ENCODE measurements around the gene ITSN1.

ITSN1 gene

DNA sequence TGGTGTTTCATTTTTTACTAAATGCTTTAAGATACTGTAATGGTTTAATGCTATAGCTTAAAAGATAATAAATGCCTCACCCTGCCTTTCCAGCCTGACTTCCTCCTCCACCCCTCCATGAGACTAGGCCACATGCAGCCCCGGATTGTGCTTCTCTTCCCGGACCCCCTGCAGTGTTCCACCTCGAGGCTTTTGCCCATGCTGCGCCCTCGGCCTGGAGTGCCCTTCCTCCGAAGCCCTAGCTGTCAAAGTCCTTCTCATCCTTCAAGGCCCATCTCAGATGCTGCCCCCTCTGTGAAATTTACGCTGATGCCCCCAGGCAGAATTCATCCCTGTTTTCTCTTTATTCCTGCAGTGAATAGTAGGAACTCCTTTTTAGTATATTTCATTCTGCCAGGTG, 174.8 kb downstream of the ITSN1 start:
- H3K36me3 ChIP-seq = peaks cover 7% of the 10 kb centered on the region; the same call in 1 of the 2 replicates

DNA sequence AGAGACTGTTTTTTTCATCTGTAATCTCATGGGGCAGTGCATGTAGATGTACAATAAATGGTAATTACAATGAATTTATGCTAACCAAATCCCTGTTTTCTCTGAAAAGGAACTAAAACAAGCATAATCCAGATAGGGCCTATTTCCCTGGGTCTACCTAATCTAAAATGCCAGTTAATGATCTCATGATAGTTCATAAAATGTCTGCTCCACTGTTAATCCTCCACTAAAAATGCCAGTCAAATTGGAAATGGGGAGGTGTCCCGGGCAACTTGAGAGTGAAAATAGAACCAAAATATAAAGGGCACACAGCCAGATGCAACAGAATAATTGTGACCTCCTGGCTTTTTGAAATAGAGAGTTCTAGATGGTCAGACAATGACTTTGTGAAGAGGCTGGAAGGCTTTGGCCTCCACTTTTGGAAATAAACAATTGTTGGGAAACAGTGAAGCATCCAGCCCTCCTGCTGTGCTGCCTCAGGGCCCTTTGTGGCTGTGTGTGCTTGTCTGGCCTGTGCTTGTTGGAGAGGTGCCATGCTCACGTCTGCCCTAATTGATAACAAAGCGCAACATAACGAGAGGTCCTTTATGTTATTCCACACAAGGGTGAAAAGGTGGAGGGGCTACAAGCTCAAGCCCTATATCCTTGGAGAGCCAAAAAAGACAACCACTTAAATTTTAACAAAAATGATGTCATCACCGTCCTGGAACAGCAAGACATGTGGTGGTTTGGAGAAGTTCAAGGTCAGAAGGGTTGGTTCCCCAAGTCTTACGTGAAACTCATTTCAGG, 175.6 kb downstream of the ITSN1 start:
- peak; percentile 55 for DNase-seq
- Histone ChIP-seq H3K4me3 (ENCODE audit: low read depth, low read length) (no peak overlapping the region), H3K27me3 (no peaks in the 10 kb centered on the region), H3K36me3 (peaks cover 7% of the 10 kb centered on the region; the same call in 1 of the 2 replicates), H3K4me1 (peaks cover 7% of the 10 kb centered on the region), H3K9me3 (no peaks in the 10 kb centered on the region)
- TF ChIP-seq, protein P1, sequence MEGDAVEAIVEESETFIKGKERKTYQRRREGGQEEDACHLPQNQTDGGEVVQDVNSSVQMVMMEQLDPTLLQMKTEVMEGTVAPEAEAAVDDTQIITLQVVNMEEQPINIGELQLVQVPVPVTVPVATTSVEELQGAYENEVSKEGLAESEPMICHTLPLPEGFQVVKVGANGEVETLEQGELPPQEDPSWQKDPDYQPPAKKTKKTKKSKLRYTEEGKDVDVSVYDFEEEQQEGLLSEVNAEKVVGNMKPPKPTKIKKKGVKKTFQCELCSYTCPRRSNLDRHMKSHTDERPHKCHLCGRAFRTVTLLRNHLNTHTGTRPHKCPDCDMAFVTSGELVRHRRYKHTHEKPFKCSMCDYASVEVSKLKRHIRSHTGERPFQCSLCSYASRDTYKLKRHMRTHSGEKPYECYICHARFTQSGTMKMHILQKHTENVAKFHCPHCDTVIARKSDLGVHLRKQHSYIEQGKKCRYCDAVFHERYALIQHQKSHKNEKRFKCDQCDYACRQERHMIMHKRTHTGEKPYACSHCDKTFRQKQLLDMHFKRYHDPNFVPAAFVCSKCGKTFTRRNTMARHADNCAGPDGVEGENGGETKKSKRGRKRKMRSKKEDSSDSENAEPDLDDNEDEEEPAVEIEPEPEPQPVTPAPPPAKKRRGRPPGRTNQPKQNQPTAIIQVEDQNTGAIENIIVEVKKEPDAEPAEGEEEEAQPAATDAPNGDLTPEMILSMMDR (IDR thresholded peaks at IDR 0.05; ENCODE audit: low read depth, low read length) = no peak

More for the DNA sequence above, 174.8 kb downstream of the ITSN1 start:
- no peak overlapping the region for H3K4me3 ChIP-seq (ENCODE audit: low read depth, low read length)
- H3K4me1 ChIP-seq = peaks cover 7% of the 10 kb centered on the region
- no peaks in the 10 kb centered on the region for H3K27me3 ChIP-seq
- no peaks in the 10 kb centered on the region for H3K9me3 ChIP-seq
- no peak for DNase-seq
- TF ChIP-seq, protein P1 (IDR thresholded peaks at IDR 0.05; ENCODE audit: low read depth, low read length) = no peak

DNA sequence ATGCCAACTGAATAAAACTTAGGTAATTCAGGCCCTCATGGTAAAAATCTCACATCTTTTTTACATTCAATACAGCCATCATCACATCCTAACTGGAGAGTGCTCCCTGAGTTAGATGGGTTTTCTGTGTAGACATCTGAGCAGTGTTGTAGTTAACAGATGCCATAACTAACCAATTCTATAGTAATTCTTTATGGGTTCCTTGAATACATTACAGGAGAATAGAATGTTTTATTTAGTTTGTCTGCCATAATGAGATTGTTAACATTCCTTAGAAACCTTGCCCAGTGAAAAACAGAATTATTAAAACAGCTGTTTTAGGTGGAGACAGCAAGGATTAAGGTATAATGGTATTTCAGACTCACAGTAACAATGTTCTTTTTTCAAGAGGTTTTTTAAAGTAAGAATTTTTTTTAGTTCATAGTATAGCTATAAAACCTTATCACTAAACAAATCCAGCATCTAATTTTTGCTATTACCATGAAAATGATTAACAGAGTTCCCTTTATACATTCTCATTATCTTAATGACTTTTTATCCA, 178.0 kb downstream of the ITSN1 start:
- Histone ChIP-seq H3K9me3 (no peaks in the 10 kb centered on the region), H3K4me1 (peaks cover 7% of the 10 kb centered on the region), H3K36me3 (peaks cover 7% of the 10 kb centered on the region; the same call in 1 of the 2 replicates), H3K27me3 (no peaks in the 10 kb centered on the region), H3K4me3 (ENCODE audit: low read depth, low read length) (no peak overlapping the region)
- TF ChIP-seq, protein P1 (IDR thresholded peaks at IDR 0.05; ENCODE audit: low read depth, low read length) = no peak
- no peak for DNase-seq

- no peak overlapping the region for H3K4me3 ChIP-seq (ENCODE audit: low read depth, low read length)
- H3K4me1 ChIP-seq = peaks cover 7% of the 10 kb centered on the region
- no peaks in the 10 kb centered on the region for H3K27me3 ChIP-seq
- H3K36me3 ChIP-seq = peaks cover 7% of the 10 kb centered on the region; the same call in 1 of the 2 replicates
- no peaks in the 10 kb centered on the region for H3K9me3 ChIP-seq
- DNase-seq = no peak
- TF ChIP-seq, protein P1 (IDR thresholded peaks at IDR 0.05; ENCODE audit: low read depth, low read length) = no peak
Measured at GRCh38 chr21:33820798-33821197, 178.5 kb downstream of the ITSN1 start.

- Histone ChIP-seq H3K4me3 (ENCODE audit: low read depth, low read length) (no peak overlapping the region), H3K9me3 (no peaks in the 10 kb centered on the region), H3K27me3 (no peaks in the 10 kb centered on the region), H3K4me1 (peaks cover 7% of the 10 kb centered on the region), H3K36me3 (peaks cover 7% of the 10 kb centered on the region; the same call in 1 of the 2 replicates)
- no peak for DNase-seq
- TF ChIP-seq, protein P1 (IDR thresholded peaks at IDR 0.05; ENCODE audit: low read depth, low read length) = no peak
Measured at GRCh38 chr21:33821503-33822322, 179.4 kb downstream of the ITSN1 start.
